IMR-90 (cell line): ENCODE measurements around the gene CD84. TPM values are rescaled to one million over a fixed set of nuclear protein-coding genes. Genes with fewer than 3 reads are reported as not detected.
"Not testable (repeated sequence)": the region's sequence is repeated elsewhere in the genome, so short reads cannot be mapped to it uniquely, and the experiment has no call there.

Source experiments
- ATAC-seq: fragments of 200-7000 bp; cut with Tn5 transposase; 2 replicates; pipeline ENCODE4 v1.9.1; 2020; ENCODE audit warnings: low read depth, mild to moderate bottlenecking, moderate library complexity
- BruUV-seq: library from RNA; stranded (reverse); fragments of 400-500 nt; replicated peaks from 2 replicates; lab custom pipeline; 2021; lab: Mats Ljungman, UMichigan
- CTCF ChIA-PET: fragments of 300-600 bp; formaldehyde crosslinking; extraction: SDS; loops from one replicate; lab custom pipeline; 2021; ENCODE audit warnings: antibody characterized with exemption; lab: Yijun Ruan, JAX
- POLR2A ChIA-PET: fragments of 300-600 bp; sonication (Branson Sonifier 250); formaldehyde crosslinking; loops from one replicate; lab custom pipeline; 2022; ENCODE audit warnings: antibody characterized with exemption; ENCODE audit not compliant: unreplicated experiment; lab: Charles Lee
- DNase-seq: peaks from one replicate; pipeline ENCODE4 v3.0.0; 2013
- H2AFZ ChIP-seq: replicated peaks from 2 replicates; pipeline ENCODE3; 2013; ENCODE audit warnings: low read length, mild to moderate bottlenecking; ENCODE audit not compliant: poor library complexity
- H2AK5ac ChIP-seq: 2 replicates; pipeline ENCODE4 v1.6.1; 2013; ENCODE audit warnings: low read depth, low read length, inconsistent platforms
- H2AK9ac ChIP-seq: replicated peaks from 2 replicates; pipeline ENCODE3; 2013; ENCODE audit warnings: mild to moderate bottlenecking, low read depth, low read length, moderate library complexity; ENCODE audit not compliant: poor library complexity
- H2BK120ac ChIP-seq: 2 replicates; pipeline ENCODE4 v1.6.1; 2013; ENCODE audit warnings: low read depth, low read length, inconsistent platforms
- H2BK15ac ChIP-seq: 3 replicates; pipeline ENCODE4 v1.6.1; 2013; ENCODE audit warnings: low read depth, low read length, inconsistent platforms
- H2BK20ac ChIP-seq: 2 replicates; pipeline ENCODE4 v1.6.1; 2013; ENCODE audit warnings: low read depth, mild to moderate bottlenecking, inconsistent platforms, low read length, moderate library complexity
- H2BK5ac ChIP-seq: 2 replicates; pipeline ENCODE4 v1.6.1; 2013; ENCODE audit warnings: mild to moderate bottlenecking, low read depth, low read length, inconsistent platforms; ENCODE audit not compliant: poor library complexity, severe bottlenecking
- H3K14ac ChIP-seq: replicated peaks from 2 replicates; pipeline ENCODE4 v1.6.1; 2013; ENCODE audit warnings: low read depth, low read length, inconsistent platforms
- H3K18ac ChIP-seq: 2 replicates; pipeline ENCODE4 v1.6.1; 2013; ENCODE audit warnings: low read depth, low read length, control low read depth
- H3K23ac ChIP-seq: 2 replicates; pipeline ENCODE4 v1.6.1; 2013; ENCODE audit warnings: low read depth, low read length, inconsistent platforms
- H3K27ac ChIP-seq: 2 replicates; pipeline ENCODE4 v1.5.1; 2013; ENCODE audit warnings: mild to moderate bottlenecking, control low read depth, low read length; ENCODE audit not compliant: insufficient read depth
- H3K27me3 ChIP-seq: 2 replicates; pipeline ENCODE4 v1.6.1; 2013; ENCODE audit warnings: low read length; ENCODE audit not compliant: control insufficient read depth, insufficient read depth
- H3K36me3 ChIP-seq: 2 replicates; pipeline ENCODE4 v1.6.1; 2013; ENCODE audit warnings: low read length, mixed read lengths; ENCODE audit not compliant: control insufficient read depth, insufficient read depth
- H3K4ac ChIP-seq: 2 replicates; pipeline ENCODE4 v1.6.1; 2013; ENCODE audit warnings: low read depth, low read length, inconsistent platforms
- H3K4me1 ChIP-seq: 2 replicates; pipeline ENCODE4 v1.6.1; 2013; ENCODE audit warnings: low read length, mixed read lengths; ENCODE audit not compliant: control insufficient read depth, insufficient read depth
- H3K4me2 ChIP-seq: 2 replicates; pipeline ENCODE4 v1.6.1; 2013; ENCODE audit warnings: low read depth, mild to moderate bottlenecking, control low read depth, low read length, moderate library complexity
- H3K4me3 ChIP-seq: 2 replicates; pipeline ENCODE4 v1.5.1; 2013; ENCODE audit warnings: low read depth, mild to moderate bottlenecking, control low read depth, low read length, moderate library complexity; ENCODE audit not compliant: insufficient read depth
- H3K56ac ChIP-seq: 2 replicates; pipeline ENCODE4 v1.6.1; 2013; ENCODE audit warnings: low read length, inconsistent platforms; ENCODE audit not compliant: insufficient read depth; ENCODE audit errors: extremely low read depth
- H3K79me1 ChIP-seq, 2 experiments: 2 replicates each; pipeline ENCODE4 v1.6.1; 2013; ENCODE audit warnings: low read length in 2 of 2, inconsistent platforms in 1 of 2, low read depth in 1 of 2
- H3K9ac ChIP-seq: 2 replicates; pipeline ENCODE4 v1.6.1; 2013; ENCODE audit warnings: low read depth, low read length, control low read depth
- H3K9me1 ChIP-seq: 2 replicates; pipeline ENCODE4 v1.6.1; 2013; ENCODE audit warnings: low read length, inconsistent platforms; ENCODE audit not compliant: insufficient read depth
- H3K9me3 ChIP-seq: 2 replicates; pipeline ENCODE4 v1.6.1; 2013; ENCODE audit warnings: low read length; ENCODE audit not compliant: control insufficient read depth, insufficient read depth
- H4K20me1 ChIP-seq: 2 replicates; pipeline ENCODE4 v1.6.1; 2013; ENCODE audit warnings: low read length, inconsistent platforms; ENCODE audit not compliant: insufficient read depth
- H4K5ac ChIP-seq: 2 replicates; pipeline ENCODE4 v1.6.1; 2013; ENCODE audit warnings: mild to moderate bottlenecking, low read depth, low read length, control low read depth
- H4K8ac ChIP-seq, 2 experiments: 2 replicates each; pipeline ENCODE4 v1.6.1; 2013; ENCODE audit warnings: low read depth in 2 of 2, low read length in 2 of 2, control low read depth in 1 of 2, inconsistent platforms in 1 of 2
- H4K91ac ChIP-seq: 2 replicates; pipeline ENCODE4 v1.6.1; 2013; ENCODE audit warnings: low read depth, low read length, inconsistent platforms; ENCODE audit not compliant: insufficient read depth
- CEBPB ChIP-seq: IDR thresholded peaks from 2 replicates; pipeline ENCODE4 v1.6.1; 2012; ENCODE audit warnings: low read depth, low read length, improper control_type of control experiment
- CTCF ChIP-seq: conservative IDR thresholded peaks from 2 replicates; pipeline ENCODE4 v1.5.1; 2012; ENCODE audit warnings: mild to moderate bottlenecking, low read depth, low read length, improper control_type of control experiment
- NFE2L2 ChIP-seq: fragments of 150-350 bp; IDR thresholded peaks from 2 replicates; pipeline ENCODE4 v1.6.1; 2016; ENCODE audit warnings: low read depth, mild to moderate bottlenecking, low read length
- RFX5 ChIP-seq: IDR thresholded peaks from 2 replicates; pipeline ENCODE4 v1.8.0; 2012; ENCODE audit warnings: low read depth, mild to moderate bottlenecking, low read length, moderate library complexity
- SMC3 ChIP-seq: fragments of 150-350 bp; IDR thresholded peaks from 2 replicates; pipeline ENCODE4 v1.6.1; 2016; ENCODE audit warnings: low read depth, mild to moderate bottlenecking, antibody characterized with exemption, low read length, moderate library complexity
- WGBS, 2 experiments: methylation state at CpG; one replicate each; pipeline versions ENCODE4 v1.1.5 to v1.1.7; 2013; ENCODE audit warnings: missing lambda C conversion rate in 2 of 2; ENCODE audit not compliant: insufficient read length in 1 of 2; ENCODE audit errors: extremely low coverage in 2 of 2; 5-methylcytosine and 5-hydroxymethylcytosine counted together
- dilution Hi-C: fragments of 300-500 bp; cut with HindIII; formaldehyde crosslinking; loops from one replicate; pipeline ENCODE4 v1.14.3; 2018; ENCODE audit warnings: low sequenced_read_pairs; ENCODE audit not compliant: unreplicated experiment
- in situ Hi-C: fragments of 300-500 bp; cut with MboI; formaldehyde crosslinking; loops from 3 replicates; pipeline ENCODE4 v1.14.3; 2019; ENCODE audit warnings: low sequenced_read_pairs, inconsistent platforms, mixed read lengths
- intact Hi-C: fragments of 100-400 bp; cut with micrococcal nuclease; formaldehyde crosslinking; loops from 2 replicates; pipeline ENCODE4 v1.10.0; 2022
- polyA plus RNA-seq, 3 experiments: library from polyadenylated mRNA; depleted of rRNA; stranded (reverse); fragments of >200 nt; gene quantifications; 2 replicates each; pipeline ENCODE4 v1.2.3, GENCODE V29; 2012; ENCODE audit warnings: low replicate concordance in 1 of 3
- total RNA-seq: library from RNA; depleted of rRNA; stranded (reverse); fragments of >200 nt; gene quantifications from 2 replicates; pipeline ENCODE4 v1.2.3, GENCODE V29; 2012

The CD84 gene
- total and polyA plus RNA-seq, 2 of the 4 experiments (the other 2 are of a cell fraction): not detected

GRCh38 chr1:160584784-160585183 lies 5.5 kb upstream of the CD84 start:
- Histone ChIP-seq H3K23ac (no peak overlapping the region), H3K27ac (no peak overlapping the region), H3K4me3 (no peak overlapping the region), H3K14ac (no peak overlapping the region), H3K4me1 (no peaks in the 10 kb centered on the region), H2BK5ac (no peak overlapping the region), H4K8ac (no peak overlapping the region), H3K18ac (no peak overlapping the region), H2AK5ac (no peak overlapping the region), H4K91ac (no peak overlapping the region), H3K79me1 (no peaks in the 10 kb centered on the region), H3K9ac (no peak overlapping the region), H3K4me2 (no peak overlapping the region), H2BK120ac (no peak overlapping the region), H2AFZ (no peak overlapping the region), H3K9me3 (no peaks in the 10 kb centered on the region), H2AK9ac (no peak overlapping the region), H2BK15ac (no peak overlapping the region), H4K5ac (no peak overlapping the region), H3K4ac (no peak overlapping the region), H3K56ac (no peak overlapping the region), H3K36me3 (no peaks in the 10 kb centered on the region), H3K27me3 (no peaks in the 10 kb centered on the region), H2BK20ac (no peak overlapping the region), H4K20me1 (no peaks in the 10 kb centered on the region), H3K9me1 (no peaks in the 10 kb centered on the region)
- DNase-seq: no peak
- no peak for ATAC-seq
- ChIA-PET CTCF (no interaction called here), POLR2A (no interaction called here)
- TF ChIP-seq CEBPB (no peak), RFX5 (no peak), SMC3 (no peak), NFE2L2 (no peak), CTCF (no peak)
- BruUV-seq: no TSS peak
- in situ Hi-C loops: no loop called here
- intact Hi-C loops: no loop called here
- WGBS, 2 experiments: no CpG with 5 or more reads among the region's 1 CpG
- dilution Hi-C loops: no loop called here

- POLR2A ChIA-PET, H4K20me1 ChIP-seq, H4K91ac ChIP-seq, H2BK120ac ChIP-seq, H3K36me3 ChIP-seq, H3K9me3 ChIP-seq, ATAC-seq, H3K79me1 ChIP-seq, H3K4me1 ChIP-seq, H3K4me3 ChIP-seq, H2AFZ ChIP-seq, H2AK9ac ChIP-seq, H2BK5ac ChIP-seq, CTCF ChIA-PET, H3K9me1 ChIP-seq, H4K8ac ChIP-seq, H3K18ac ChIP-seq, in situ Hi-C loops, H3K14ac ChIP-seq, BruUV-seq, DNase-seq, H3K27me3 ChIP-seq, H3K9ac ChIP-seq, H3K27ac ChIP-seq, H3K4ac ChIP-seq, dilution Hi-C loops, H3K56ac ChIP-seq, H2AK5ac ChIP-seq, H4K5ac ChIP-seq, H2BK20ac ChIP-seq, H2BK15ac ChIP-seq, H3K4me2 ChIP-seq, H3K23ac ChIP-seq, intact Hi-C loops: not testable (repeated sequence)
- WGBS, 2 experiments: no CpG with 5 or more reads among the region's 2 CpGs
Observed at GRCh38 chr1:160582976-160583375, 3.7 kb upstream of the CD84 start.
